NOMO-1 (cell line): ENCODE data around the gene EXOSC6.
"Not testable (repeated sequence)": the region's sequence is repeated elsewhere in the genome, so short reads cannot be mapped to it uniquely, and the experiment has no call there.

Experiments used
- DNase-seq, 2 experiments: peaks; one replicate each; lab custom pipeline; 2025; ENCODE audit not compliant: unreplicated experiment in 2 of 2; lab: John Stamatoyannopoulos, UW

Gene EXOSC6

GRCh38 chr16:70255574-70255973 lies 3.8 kb upstream of the EXOSC6 start:
- no peak for DNase-seq

GRCh38 chr16:70254965-70255286 lies 3.2 kb upstream of the EXOSC6 start:
- no peak for DNase-seq

GRCh38 chr16:70254180-70254964 lies 2.6 kb upstream of the EXOSC6 start:
- DNase-seq, result no peak

GRCh38 chr16:70253291-70254106 lies 1.8 kb upstream of the EXOSC6 start:
- DNase-seq, result peak in 1 of 2 experiments; percentile 3

- DNase-seq, result no peak
Measured at GRCh38 chr16:70252355-70252988, 732 bp upstream of the EXOSC6 start.

GRCh38 chr16:70250748-70251628 lies 752 bp downstream of the EXOSC6 start:
- peak; percentile 21 to 56 for DNase-seq

GRCh38 chr16:70249697-70250096 lies 2.0 kb downstream of the EXOSC6 start:
- not testable (repeated sequence) for DNase-seq

- peak; percentile 16 to 40 for DNase-seq
Measured at GRCh38 chr16:70238773-70239172, 13.0 kb downstream of the EXOSC6 start.

GRCh38 chr16:70231831-70232230 lies 19.9 kb downstream of the EXOSC6 start:
- not testable (repeated sequence) for DNase-seq

GRCh38 chr16:70226024-70226423 lies 25.7 kb downstream of the EXOSC6 start:
- not testable (repeated sequence) for DNase-seq

- not testable (repeated sequence) for DNase-seq
Measured at GRCh38 chr16:70225430-70225829, 26.3 kb downstream of the EXOSC6 start.

GRCh38 chr16:70224645-70225044 lies 27.1 kb downstream of the EXOSC6 start:
- DNase-seq, result not testable (repeated sequence)

GRCh38 chr16:70223971-70224513 lies 27.7 kb downstream of the EXOSC6 start:
- not testable (repeated sequence) for DNase-seq

GRCh38 chr16:70223216-70223615 lies 28.5 kb downstream of the EXOSC6 start:
- DNase-seq, result not testable (repeated sequence)

- not testable (repeated sequence) for DNase-seq
Measured at GRCh38 chr16:70222574-70222973, 29.2 kb downstream of the EXOSC6 start.

- not testable (repeated sequence) for DNase-seq
Measured at GRCh38 chr16:70218586-70218985, 33.2 kb downstream of the EXOSC6 start.

- not testable (repeated sequence) for DNase-seq
Measured at GRCh38 chr16:70206382-70206781, 45.4 kb downstream of the EXOSC6 start.

- DNase-seq, result not testable (repeated sequence)
Measured at GRCh38 chr16:70204668-70205405, 46.9 kb downstream of the EXOSC6 start.

GRCh38 chr16:70204010-70204409 lies 47.7 kb downstream of the EXOSC6 start:
- DNase-seq, result not testable (repeated sequence)
